Measurements from ENCODE around the gene FRAT2.
"Not testable (repeated sequence)": the region's sequence is repeated elsewhere in the genome, so short reads cannot be mapped to it uniquely, and the experiment has no call there.

The FRAT2 gene

GRCh38 chr10:97356318-97356914 lies 21.9 kb upstream of the FRAT2 start:
- DNase-seq, result no peak

- DNase-seq, result no peak
Measured at GRCh38 chr10:97355571-97355975, 21.0 kb upstream of the FRAT2 start.

- no peak for DNase-seq
Measured at GRCh38 chr10:97353945-97354344, 19.4 kb upstream of the FRAT2 start.

- DNase-seq, result no peak
Measured at GRCh38 chr10:97349752-97350513, 15.4 kb upstream of the FRAT2 start.

- DNase-seq, result no peak
Measured at GRCh38 chr10:97347317-97347716, 12.8 kb upstream of the FRAT2 start.

GRCh38 chr10:97343664-97344063 lies 9.1 kb upstream of the FRAT2 start:
- not testable (repeated sequence) for DNase-seq

GRCh38 chr10:97341416-97341815 lies 6.9 kb upstream of the FRAT2 start:
- no peak for DNase-seq

GRCh38 chr10:97338041-97338440 lies 3.5 kb upstream of the FRAT2 start:
- no peak for DNase-seq

GRCh38 chr10:97336942-97337831 lies 2.7 kb upstream of the FRAT2 start:
- no peak for DNase-seq

- DNase-seq, result no peak
Measured at GRCh38 chr10:97336446-97336845, 1.9 kb upstream of the FRAT2 start.

- DNase-seq, result no peak
Measured at GRCh38 chr10:97336006-97336405, 1.5 kb upstream of the FRAT2 start.

GRCh38 chr10:97335188-97335619 lies 675 bp upstream of the FRAT2 start:
- no peak for DNase-seq

GRCh38 chr10:97333601-97334369 lies 744 bp downstream of the FRAT2 start:
- DNase-seq, result no peak

- no peak for DNase-seq
Measured at GRCh38 chr10:97333351-97333600, 1.3 kb downstream of the FRAT2 start.

GRCh38 chr10:97332591-97333350 lies 1.8 kb downstream of the FRAT2 start:
- DNase-seq, result peak; percentile 20

- no peak for DNase-seq
Measured at GRCh38 chr10:97331153-97331703, 3.3 kb downstream of the FRAT2 start.

GRCh38 chr10:97329766-97330165 lies 4.8 kb downstream of the FRAT2 start:
- no peak for DNase-seq

GRCh38 chr10:97328646-97329453 lies 5.7 kb downstream of the FRAT2 start:
- no peak for DNase-seq

GRCh38 chr10:97327348-97328294 lies 6.9 kb downstream of the FRAT2 start:
- no peak for DNase-seq

GRCh38 chr10:97325754-97326153 lies 8.8 kb downstream of the FRAT2 start:
- DNase-seq, result no peak
